Prostate gland (tissue), 2 donors: Measurements from ENCODE around the gene ARHGEF39. TPM values are rescaled to one million over a fixed set of nuclear protein-coding genes. Genes with fewer than 3 reads are reported as not detected.

ENCODE experiments used
- DNase-seq: peaks from one replicate; pipeline ENCODE4 v3.0.0-alpha.2; 2019; ENCODE audit warnings: low spot score
- H3K27ac ChIP-seq, 2 donors: fragments of 200-600 bp; sonication (generic); 2 replicates each; pipeline ENCODE4 v1.5.1; 2017 to 2019
- H3K27me3 ChIP-seq: fragments of 200-600 bp; sonication (generic); replicated peaks from 2 replicates; pipeline ENCODE4 v1.5.1; 2019; ENCODE audit not compliant: insufficient read depth
- H3K36me3 ChIP-seq, 2 donors: fragments of 200-600 bp; sonication (generic); 1 replicate in 1 of 2; 2 replicates in 1 of 2; pipeline versions ENCODE4 v1.5.1 to v1.8.1; 2017 to 2019
- H3K4me1 ChIP-seq: fragments of 200-600 bp; sonication (generic); replicated peaks from 2 replicates; pipeline ENCODE4 v1.5.1; 2019
- H3K4me3 ChIP-seq, 2 donors: fragments of 200-600 bp; sonication (generic); 2 replicates each; pipeline ENCODE4 v1.5.1; 2017 to 2019
- H3K9me3 ChIP-seq: fragments of 200-600 bp; sonication (generic); 2 replicates; pipeline ENCODE4 v1.5.1; 2017
- CTCF ChIP-seq, 4 experiments: fragments of 200-600 bp in 2 of 4; fragments of 450-650 bp in 2 of 4; sonication (generic) in 2 of 4; IDR thresholded peaks; 1 replicate in 3 of 4; 2 replicates in 1 of 4; pipeline ENCODE4 v1.5.1; 2016 to 2019; ENCODE audit warnings: antibody characterized with exemption in 4 of 4, mild to moderate bottlenecking in 2 of 4, moderate library complexity in 2 of 4
- POLR2A ChIP-seq: fragments of 450-650 bp; IDR thresholded peaks from one replicate; pipeline ENCODE4 v1.6.1; 2016; ENCODE audit warnings: antibody characterized with exemption, mild to moderate bottlenecking
- POLR2AphosphoS5 ChIP-seq: sonication (generic); formaldehyde crosslinking; IDR thresholded peaks from one replicate; pipeline ENCODE4 v1.6.1; 2017; ENCODE audit warnings: antibody characterized with exemption
- WGBS: methylation state at CpG from one replicate; pipeline ENCODE4 v1.1.5; 2018; 5-methylcytosine and 5-hydroxymethylcytosine counted together
- intact Hi-C: fragments of 100-400 bp; cut with DNase I; formaldehyde crosslinking; loops from one replicate; pipeline ENCODE4 v1.14.2; 2022
- total RNA-seq, 2 donors: library from RNA; depleted of rRNA; stranded (reverse); fragments of >200 nt; gene quantifications; one replicate each; pipeline ENCODE4 v1.1.0, GENCODE V29; 2016

Gene ARHGEF39
- total RNA-seq, 2 donors from 2014 or later: 1.1 to 1.8 TPM

- intact Hi-C loops: no loop called here
- H3K4me1 ChIP-seq: no peaks in the 10 kb centered on the region
- no peaks in the 10 kb centered on the region for H3K27me3 ChIP-seq
- TF ChIP-seq POLR2AphosphoS5 (no peak), POLR2A (no peak), CTCF (IDR thresholded peaks at IDR 0.05) (no peak)
- WGBS: 19% methylated on average over 5 of the region's 5 CpGs
- H3K9me3 ChIP-seq: no peaks in the 10 kb centered on the region
- H3K36me3 ChIP-seq: no peaks in the 10 kb centered on the region
- H3K27ac ChIP-seq: peak overlapping the region; percentile 43 to 70
- H3K4me3 ChIP-seq: peak overlapping the region; percentile 23 to 44
- no peak for DNase-seq
Observed at GRCh38 chr9:35665471-35665818, 450 bp upstream of the ARHGEF39 start.

GRCh38 chr9:35662437-35662836, 2.6 kb downstream of the ARHGEF39 start:
- intact Hi-C loops: loop anchor here (5.0 kb wide), 1 partner anchor 35 kb away; no protein-coding TSS in a partner anchor
- Histone ChIP-seq H3K27me3 (no peaks in the 10 kb centered on the region), H3K4me1 (no peaks in the 10 kb centered on the region), H3K4me3 (no peak overlapping the region), H3K9me3 (no peaks in the 10 kb centered on the region), H3K36me3 (no peaks in the 10 kb centered on the region), H3K27ac (peak overlapping the region; percentile 85 to 93)
- WGBS: 92% methylated on average over 7 of the region's 7 CpGs
- DNase-seq: no peak
- TF ChIP-seq CTCF (IDR thresholded peaks at IDR 0.05): no peak
- TF ChIP-seq POLR2AphosphoS5: no peak
- no peak for TF ChIP-seq POLR2A

- WGBS: 80% methylated on average over 3 of the region's 3 CpGs
- Histone ChIP-seq H3K4me3 (no peak overlapping the region), H3K27ac (peak overlapping the region; percentile 85 to 93), H3K4me1 (no peaks in the 10 kb centered on the region), H3K36me3 (no peaks in the 10 kb centered on the region), H3K9me3 (no peaks in the 10 kb centered on the region), H3K27me3 (no peaks in the 10 kb centered on the region)
- no peak for TF ChIP-seq POLR2AphosphoS5
- no peak for TF ChIP-seq CTCF (IDR thresholded peaks at IDR 0.05)
- no peak for TF ChIP-seq POLR2A
- no peak for DNase-seq
- intact Hi-C loops: loop anchor here (5.0 kb wide), 1 partner anchor 35 kb away; no protein-coding TSS in a partner anchor
Observed at GRCh38 chr9:35661756-35662350, 3.1 kb downstream of the ARHGEF39 start.

- H3K27ac ChIP-seq: peak overlapping the region; percentile 85 to 93
- no peak overlapping the region for H3K4me3 ChIP-seq
- intact Hi-C loops: loop anchor here (5.0 kb wide), 1 partner anchor 36 kb away; no protein-coding TSS in a partner anchor
- 61% methylated on average over 9 of the region's 9 CpGs for WGBS
- TF ChIP-seq POLR2AphosphoS5 (peak; percentile 43), CTCF (IDR thresholded peaks at IDR 0.05) (peak in 3 of 4 experiments; percentile 25 to 52 (median 48)), POLR2A (no peak)
- no peaks in the 10 kb centered on the region for H3K36me3 ChIP-seq
- H3K9me3 ChIP-seq: no peaks in the 10 kb centered on the region
- no peaks in the 10 kb centered on the region for H3K27me3 ChIP-seq
- no peaks in the 10 kb centered on the region for H3K4me1 ChIP-seq
- no peak for DNase-seq
Observed at GRCh38 chr9:35660966-35661415, 4.0 kb downstream of the ARHGEF39 start.

DNA sequence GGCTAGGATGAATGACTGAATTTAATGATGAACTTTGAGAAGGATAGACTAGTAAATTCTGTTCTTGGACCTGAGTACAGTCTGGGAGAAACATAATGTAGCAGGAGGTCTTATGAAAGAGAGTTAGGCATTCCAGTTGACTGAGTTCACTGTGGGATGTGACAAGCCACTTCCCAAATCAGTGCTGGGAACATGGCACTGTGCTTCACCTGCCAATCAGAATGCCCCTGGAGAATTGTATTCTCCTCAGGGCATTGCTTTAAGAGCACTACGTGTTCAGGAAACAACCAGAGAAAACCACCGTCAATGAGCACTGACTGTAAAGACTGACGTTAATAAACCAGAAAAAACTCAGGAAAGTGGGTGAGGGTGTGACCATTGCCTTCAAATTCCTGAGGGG, 5.7 kb downstream of the ARHGEF39 start:
- Histone ChIP-seq H3K27ac (peak overlapping the region; percentile 85 to 93), H3K4me3 (peak overlapping the region in 1 of 2 donors; percentile 84), H3K27me3 (no peaks in the 10 kb centered on the region), H3K9me3 (no peaks in the 10 kb centered on the region), H3K36me3 (no peaks in the 10 kb centered on the region), H3K4me1 (no peaks in the 10 kb centered on the region)
- DNase-seq: no peak
- intact Hi-C loops: loop anchor here (5.0 kb wide), 1 partner anchor 73 kb away; the partner anchor contains the start of genes CREB3 and TLN1
- WGBS: 56% methylated on average over 3 of the region's 3 CpGs
- TF ChIP-seq POLR2A (no peak), CTCF (IDR thresholded peaks at IDR 0.05) (no peak), POLR2AphosphoS5 (peak; percentile 29)
